ENCODE measurements around the gene CMPK2.
A peak's percentile ranks its signal among the peaks of the same experiment; 100 is the strongest.

CMPK2 gene

DNA sequence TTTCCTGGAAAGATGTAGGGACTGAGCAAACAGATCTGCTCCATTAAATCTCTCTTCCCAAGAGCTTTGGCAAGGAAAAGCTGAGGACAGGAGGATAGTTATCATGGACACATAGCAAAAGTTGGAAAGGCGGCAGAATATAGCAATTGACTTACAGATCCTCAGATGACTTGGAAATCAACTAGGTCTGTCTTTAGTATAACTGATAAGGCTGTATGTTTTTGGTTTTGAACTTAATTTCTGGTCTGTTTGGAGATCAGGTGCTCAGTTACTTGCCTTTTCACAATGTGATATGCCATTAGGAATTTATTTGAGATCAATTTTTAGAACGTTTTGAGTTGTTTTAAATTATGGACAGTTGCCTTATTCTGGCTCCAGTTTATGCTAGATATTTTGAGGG, 19.8 kb upstream of the CMPK2 start:
- Histone ChIP-seq H3K27ac (no peak overlapping the region), H3K9me3 (ENCODE audit: low read depth, low read length) (no peaks in the 10 kb centered on the region), H3K36me3 (ENCODE audit: insufficient read depth, low read length) (no peaks in the 10 kb centered on the region), H3K9ac (ENCODE audit: insufficient read length) (no peak overlapping the region), H3K4me3 (no peak overlapping the region)
- no peak for DNase-seq (ENCODE audit: low read depth, low spot score)
- TF ChIP-seq POLR2AphosphoS5 (IDR thresholded peaks at IDR 0.05; ENCODE audit: borderline replicate concordance, low read depth, low read length) (no peak), FOXP2 (optimal IDR thresholded peaks at IDR 0.05; ENCODE audit: control extremely low read depth, extremely low read length, insufficient read depth) (no peak), EZH2 (IDR thresholded peaks at IDR 0.05) (no peak)

DNA sequence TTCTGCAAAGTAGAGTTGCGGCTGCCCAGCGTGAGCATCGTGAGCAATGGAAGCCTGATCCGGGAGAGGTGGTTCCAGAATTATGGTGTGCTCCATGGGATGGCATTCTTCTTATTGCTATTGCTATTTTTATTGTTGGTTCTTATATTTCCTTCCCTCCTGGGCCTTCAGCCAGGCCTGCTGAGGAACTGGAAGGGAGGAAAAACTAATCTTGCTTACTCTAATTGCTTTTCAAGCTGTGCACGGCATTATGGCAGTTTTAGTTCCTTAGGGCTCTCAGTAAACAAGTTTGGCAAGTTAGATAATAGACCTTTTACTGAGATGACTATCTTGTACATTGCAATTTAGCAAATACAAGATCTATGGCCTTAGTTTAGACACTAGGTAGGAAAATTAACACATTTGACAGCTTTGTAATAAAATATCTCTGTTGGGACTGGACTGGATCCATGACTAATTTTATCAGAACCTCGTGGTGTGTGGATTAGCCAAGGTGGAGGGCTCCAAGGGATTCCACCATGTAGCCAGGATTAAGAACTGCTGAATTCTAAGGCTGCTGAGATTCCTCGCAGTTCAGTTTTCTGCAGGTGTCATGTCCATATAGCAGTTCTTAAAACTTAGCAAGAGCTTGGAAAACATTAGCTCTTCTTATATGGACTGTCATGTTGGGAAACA, 17.9 kb upstream of the CMPK2 start:
- H3K9ac ChIP-seq (ENCODE audit: insufficient read length) = no peak overlapping the region
- no peaks in the 10 kb centered on the region for H3K36me3 ChIP-seq (ENCODE audit: insufficient read depth, low read length)
- TF ChIP-seq FOXP2 (optimal IDR thresholded peaks at IDR 0.05; ENCODE audit: control extremely low read depth, extremely low read length, insufficient read depth) (peak; percentile 96), POLR2AphosphoS5 (IDR thresholded peaks at IDR 0.05; ENCODE audit: borderline replicate concordance, low read depth, low read length) (no peak), EZH2 (IDR thresholded peaks at IDR 0.05) (no peak)
- peak overlapping the region; percentile 23; the same call in 1 of the 2 replicates for H3K4me3 ChIP-seq
- H3K27ac ChIP-seq = peak overlapping the region; percentile 57; the same call in 1 of the 2 replicates
- no peaks in the 10 kb centered on the region for H3K9me3 ChIP-seq (ENCODE audit: low read depth, low read length)
- no peak for DNase-seq (ENCODE audit: low read depth, low spot score)

DNA sequence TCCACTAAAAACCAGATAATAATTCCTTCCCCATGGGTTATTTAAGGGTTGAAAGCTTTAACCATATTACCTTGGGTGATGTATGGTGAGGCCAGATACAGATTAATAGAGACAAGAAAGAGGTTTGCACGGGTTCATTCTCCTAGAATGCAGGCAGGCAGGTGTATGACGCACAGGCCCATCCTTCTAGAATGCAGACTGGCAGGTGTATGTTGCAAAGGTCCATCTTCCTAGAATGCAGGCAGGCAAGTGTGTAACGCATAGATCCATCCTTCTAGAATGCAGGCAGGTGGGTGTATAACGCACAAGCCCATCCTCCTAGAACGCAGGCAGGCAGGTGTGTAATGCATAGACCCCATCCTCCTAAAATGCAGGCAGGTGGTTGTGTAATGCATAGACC, 15.8 kb upstream of the CMPK2 start:
- TF ChIP-seq FOXP2 (optimal IDR thresholded peaks at IDR 0.05; ENCODE audit: control extremely low read depth, extremely low read length, insufficient read depth) (no peak), EZH2 (IDR thresholded peaks at IDR 0.05) (no peak), POLR2AphosphoS5 (IDR thresholded peaks at IDR 0.05; ENCODE audit: borderline replicate concordance, low read depth, low read length) (no peak)
- Histone ChIP-seq H3K9me3 (ENCODE audit: low read depth, low read length) (no peaks in the 10 kb centered on the region), H3K36me3 (ENCODE audit: insufficient read depth, low read length) (no peaks in the 10 kb centered on the region), H3K27ac (no peak overlapping the region), H3K9ac (ENCODE audit: insufficient read length) (no peak overlapping the region), H3K4me3 (no peak overlapping the region)
- no peak for DNase-seq (ENCODE audit: low read depth, low spot score)

GRCh38 chr2:6881046-6881445, 15.3 kb upstream of the CMPK2 start:
- Histone ChIP-seq H3K4me3 (no peak overlapping the region), H3K9me3 (ENCODE audit: low read depth, low read length) (no peaks in the 10 kb centered on the region), H3K9ac (ENCODE audit: insufficient read length) (no peak overlapping the region), H3K36me3 (ENCODE audit: insufficient read depth, low read length) (no peaks in the 10 kb centered on the region), H3K27ac (no peak overlapping the region)
- TF ChIP-seq POLR2AphosphoS5 (IDR thresholded peaks at IDR 0.05; ENCODE audit: borderline replicate concordance, low read depth, low read length) (no peak), FOXP2 (optimal IDR thresholded peaks at IDR 0.05; ENCODE audit: control extremely low read depth, extremely low read length, insufficient read depth) (no peak), EZH2 (IDR thresholded peaks at IDR 0.05) (no peak)
- no peak for DNase-seq (ENCODE audit: low read depth, low spot score)

DNA sequence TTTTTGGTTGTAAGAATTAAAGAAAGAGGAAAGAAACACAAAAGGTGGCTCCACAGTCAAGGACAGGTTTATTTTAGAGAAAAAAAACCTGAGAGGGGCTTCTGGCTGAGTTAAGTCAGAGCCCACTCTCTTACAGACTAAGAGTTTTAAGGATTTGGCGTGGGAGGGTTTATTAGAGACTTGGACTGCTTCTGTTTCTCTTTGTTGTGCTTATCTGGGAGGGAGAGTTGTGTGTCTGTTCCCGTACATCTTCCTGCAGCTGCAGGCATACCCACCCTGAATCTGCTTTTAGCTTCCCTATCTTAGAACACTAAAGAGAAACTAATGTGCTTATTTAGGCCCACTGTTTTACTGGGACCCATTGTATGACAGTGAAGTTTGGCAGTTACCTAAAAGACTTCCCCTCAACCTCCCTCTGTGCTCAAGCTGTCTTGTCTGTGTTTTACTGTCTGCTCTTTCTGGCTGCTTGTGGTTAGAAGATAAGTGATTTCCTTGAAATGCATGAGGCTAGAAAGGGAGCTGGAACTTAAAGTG, 14.6 kb upstream of the CMPK2 start:
- H3K36me3 ChIP-seq (ENCODE audit: insufficient read depth, low read length) = no peaks in the 10 kb centered on the region
- no peak for DNase-seq (ENCODE audit: low read depth, low spot score)
- H3K27ac ChIP-seq = no peak overlapping the region
- no peak overlapping the region for H3K4me3 ChIP-seq
- TF ChIP-seq POLR2AphosphoS5 (IDR thresholded peaks at IDR 0.05; ENCODE audit: borderline replicate concordance, low read depth, low read length) (no peak), FOXP2 (optimal IDR thresholded peaks at IDR 0.05; ENCODE audit: control extremely low read depth, extremely low read length, insufficient read depth) (no peak), EZH2 (IDR thresholded peaks at IDR 0.05) (no peak)
- no peak overlapping the region for H3K9ac ChIP-seq (ENCODE audit: insufficient read length)
- H3K9me3 ChIP-seq (ENCODE audit: low read depth, low read length) = no peaks in the 10 kb centered on the region

- H3K27ac ChIP-seq = no peak overlapping the region
- DNase-seq (ENCODE audit: low read depth, low spot score) = no peak
- TF ChIP-seq POLR2AphosphoS5 (IDR thresholded peaks at IDR 0.05; ENCODE audit: borderline replicate concordance, low read depth, low read length) (no peak), FOXP2 (optimal IDR thresholded peaks at IDR 0.05; ENCODE audit: control extremely low read depth, extremely low read length, insufficient read depth) (no peak), EZH2 (IDR thresholded peaks at IDR 0.05) (no peak)
- H3K4me3 ChIP-seq = no peak overlapping the region
- H3K9ac ChIP-seq (ENCODE audit: insufficient read length) = no peak overlapping the region
- no peaks in the 10 kb centered on the region for H3K36me3 ChIP-seq (ENCODE audit: insufficient read depth, low read length)
- no peaks in the 10 kb centered on the region for H3K9me3 ChIP-seq (ENCODE audit: low read depth, low read length)
Measured at GRCh38 chr2:6879011-6879410, 13.3 kb upstream of the CMPK2 start.

DNA sequence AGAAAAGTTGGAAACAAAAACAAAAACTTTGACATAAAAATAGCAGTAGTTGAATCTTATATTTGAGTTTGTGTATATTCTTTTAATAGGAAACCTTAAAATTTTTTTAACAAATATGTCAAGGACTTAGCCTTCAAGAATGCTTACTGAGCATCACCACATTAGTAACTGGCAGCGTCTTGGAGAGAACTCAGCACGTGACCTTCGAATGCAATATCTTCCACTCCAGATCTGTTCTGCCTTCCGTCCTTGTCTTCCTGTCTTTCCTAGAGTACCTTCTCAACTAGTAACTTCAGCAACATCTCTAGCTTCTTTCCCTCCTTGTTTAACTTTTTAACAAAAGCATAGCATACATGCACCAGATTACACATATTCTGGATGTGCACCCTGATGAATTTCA, 12.8 kb upstream of the CMPK2 start:
- no peak overlapping the region for H3K9ac ChIP-seq (ENCODE audit: insufficient read length)
- H3K4me3 ChIP-seq = no peak overlapping the region
- TF ChIP-seq EZH2 (IDR thresholded peaks at IDR 0.05) = no peak
- TF ChIP-seq POLR2AphosphoS5 (IDR thresholded peaks at IDR 0.05; ENCODE audit: borderline replicate concordance, low read depth, low read length) = no peak
- TF ChIP-seq FOXP2 (optimal IDR thresholded peaks at IDR 0.05; ENCODE audit: control extremely low read depth, extremely low read length, insufficient read depth) = no peak
- no peak for DNase-seq (ENCODE audit: low read depth, low spot score)
- no peaks in the 10 kb centered on the region for H3K9me3 ChIP-seq (ENCODE audit: low read depth, low read length)
- H3K27ac ChIP-seq = no peak overlapping the region
- no peaks in the 10 kb centered on the region for H3K36me3 ChIP-seq (ENCODE audit: insufficient read depth, low read length)

- no peak for DNase-seq (ENCODE audit: low read depth, low spot score)
- Histone ChIP-seq H3K27ac (no peak within 1 kb of the TSS), H3K9ac (ENCODE audit: insufficient read length) (no peak within 1 kb of the TSS), H3K4me3 (no peak within 1 kb of the TSS), H3K9me3 (ENCODE audit: low read depth, low read length) (no peaks in the 10 kb centered on the region), H3K36me3 (ENCODE audit: insufficient read depth, low read length) (no peaks in the 10 kb centered on the region)
- no peak for TF ChIP-seq POLR2AphosphoS5 (IDR thresholded peaks at IDR 0.05; ENCODE audit: borderline replicate concordance, low read depth, low read length)
- no peak for TF ChIP-seq FOXP2 (optimal IDR thresholded peaks at IDR 0.05; ENCODE audit: control extremely low read depth, extremely low read length, insufficient read depth)
- no peak for TF ChIP-seq EZH2 (IDR thresholded peaks at IDR 0.05)
Measured at GRCh38 chr2:6877402-6878304, 11.9 kb upstream of the CMPK2 start, which contains the start of gene RSAD2. TSS of gene RSAD2 (plus strand) at chr2:6877777. CDS start at chr2:6877801, 24 bp downstream.

Measured in SK-N-MC (cell line).